Left renal pelvis (tissue), 4 donors: ENCODE data around the gene THY1. TPM values are rescaled to one million over a fixed set of nuclear protein-coding genes. Genes with fewer than 3 reads are reported as not detected.
"Not testable (repeated sequence)": the region's sequence is repeated elsewhere in the genome, so short reads cannot be mapped to it uniquely, and the experiment has no call there.

Source experiments
- DNase-seq, 4 donors: peaks; one replicate each; pipeline ENCODE4 v3.0.0-alpha.2; 2013; ENCODE audit warnings: low read depth in 4 of 4, low spot score in 3 of 4
- polyA plus RNA-seq, 4 donors: library from polyadenylated mRNA; unstranded; fragments of 120-200 nt; gene quantifications; one replicate each; pipeline ENCODE4 v1.2.1, GENCODE V29; 2013; ENCODE audit not compliant: insufficient read length in 4 of 4

THY1 gene
- 100 to 1,000 TPM in 1 of 4 donors, 10 to 100 TPM in 3; 79.8 to 137 (median 91.0) TPM for polyA plus RNA-seq

DNA sequence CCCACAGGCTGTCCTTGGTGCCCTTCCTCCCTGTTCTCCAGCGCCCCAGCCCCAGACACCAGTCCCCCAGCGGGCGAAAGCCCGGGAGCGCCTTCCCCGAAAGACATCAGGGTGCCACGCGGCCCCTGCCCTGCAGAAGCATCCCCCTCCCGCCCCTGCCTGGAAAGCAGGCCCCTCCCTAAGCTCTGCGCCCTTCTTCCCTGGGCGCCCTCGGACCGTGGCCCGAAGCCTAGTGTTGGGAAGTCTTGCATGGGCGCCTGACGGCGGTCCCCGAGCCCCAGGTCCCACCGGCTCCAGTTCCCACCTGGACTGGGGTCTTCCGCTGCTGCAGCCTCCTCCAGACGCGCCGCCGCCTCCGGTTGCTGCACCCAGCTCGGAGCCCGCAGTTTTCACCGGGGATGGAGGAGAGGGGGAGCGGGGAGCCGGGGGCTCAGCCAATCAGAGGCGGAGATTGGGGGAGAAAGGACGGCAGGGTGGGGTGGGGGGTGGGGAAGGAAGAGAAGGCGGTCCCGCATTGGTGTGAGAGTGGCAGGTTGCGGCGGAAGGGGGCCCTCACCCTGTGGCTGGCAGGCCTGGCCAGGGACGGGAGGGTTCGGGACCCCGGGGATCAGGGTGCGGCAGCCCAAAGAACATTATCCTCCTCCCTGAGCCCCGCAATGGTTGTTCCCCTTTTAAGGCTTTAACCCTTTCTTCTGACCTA lies at the start of gene THY1:
THY1 (minus strand) TSS at position 364 of the 700 bp plus-strand sequence. CDS start 2,267 bp downstream, outside the sequence.
- no peak for DNase-seq

DNA sequence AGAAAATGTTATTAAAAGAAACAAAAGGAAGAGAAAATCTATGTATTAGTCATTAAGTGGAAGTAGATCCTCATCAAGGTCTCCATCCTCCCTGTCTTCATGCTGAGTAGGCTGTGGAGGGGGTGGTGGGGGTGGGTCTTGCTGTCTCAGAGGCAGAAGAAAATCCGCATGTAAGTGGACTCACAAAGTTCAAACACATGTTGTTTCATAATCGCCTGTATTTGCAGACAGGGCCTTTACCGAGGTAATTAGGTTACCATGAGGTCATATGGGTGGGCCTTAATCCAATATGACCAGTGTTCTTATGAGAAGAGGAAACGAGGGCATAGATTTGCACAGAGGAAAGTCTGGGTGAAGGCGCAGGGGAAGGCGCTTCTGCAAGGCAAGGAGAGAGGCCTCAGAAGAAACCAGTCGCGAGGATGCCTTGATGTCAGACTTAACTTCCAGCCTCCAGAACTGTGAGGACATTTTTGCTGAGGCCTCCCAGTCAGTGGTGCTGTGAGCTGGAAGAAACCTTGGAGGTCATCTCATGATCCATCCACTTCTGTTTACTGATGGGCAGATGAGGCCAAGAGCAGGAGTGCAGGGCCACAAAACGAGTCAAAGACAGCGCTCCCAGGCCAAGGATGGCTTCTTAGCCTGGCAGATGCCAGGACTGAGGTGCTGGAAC lies 49.3 kb upstream of the THY1 start:
- no peak for DNase-seq

DNA sequence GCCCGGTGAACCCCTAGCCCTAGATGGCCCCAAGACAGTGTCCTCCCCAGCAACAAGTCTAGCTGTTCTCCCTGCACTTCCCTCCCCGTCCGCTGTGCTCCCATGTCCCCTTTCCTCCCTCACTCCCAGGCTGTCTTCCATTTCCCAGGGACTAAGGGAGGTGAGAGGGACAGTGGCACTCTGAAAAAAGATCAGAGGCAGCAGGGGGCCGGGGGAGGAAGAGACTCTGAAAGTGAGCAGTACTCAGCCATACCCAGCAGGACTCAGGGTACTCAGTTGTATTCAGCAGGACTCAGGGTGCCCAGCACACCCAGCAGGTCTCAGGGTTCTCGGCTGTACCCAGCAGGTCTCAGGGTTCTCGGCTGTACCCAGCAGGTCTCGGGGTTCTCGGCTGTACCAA lies 48.4 kb upstream of the THY1 start:
- no peak for DNase-seq

DNA sequence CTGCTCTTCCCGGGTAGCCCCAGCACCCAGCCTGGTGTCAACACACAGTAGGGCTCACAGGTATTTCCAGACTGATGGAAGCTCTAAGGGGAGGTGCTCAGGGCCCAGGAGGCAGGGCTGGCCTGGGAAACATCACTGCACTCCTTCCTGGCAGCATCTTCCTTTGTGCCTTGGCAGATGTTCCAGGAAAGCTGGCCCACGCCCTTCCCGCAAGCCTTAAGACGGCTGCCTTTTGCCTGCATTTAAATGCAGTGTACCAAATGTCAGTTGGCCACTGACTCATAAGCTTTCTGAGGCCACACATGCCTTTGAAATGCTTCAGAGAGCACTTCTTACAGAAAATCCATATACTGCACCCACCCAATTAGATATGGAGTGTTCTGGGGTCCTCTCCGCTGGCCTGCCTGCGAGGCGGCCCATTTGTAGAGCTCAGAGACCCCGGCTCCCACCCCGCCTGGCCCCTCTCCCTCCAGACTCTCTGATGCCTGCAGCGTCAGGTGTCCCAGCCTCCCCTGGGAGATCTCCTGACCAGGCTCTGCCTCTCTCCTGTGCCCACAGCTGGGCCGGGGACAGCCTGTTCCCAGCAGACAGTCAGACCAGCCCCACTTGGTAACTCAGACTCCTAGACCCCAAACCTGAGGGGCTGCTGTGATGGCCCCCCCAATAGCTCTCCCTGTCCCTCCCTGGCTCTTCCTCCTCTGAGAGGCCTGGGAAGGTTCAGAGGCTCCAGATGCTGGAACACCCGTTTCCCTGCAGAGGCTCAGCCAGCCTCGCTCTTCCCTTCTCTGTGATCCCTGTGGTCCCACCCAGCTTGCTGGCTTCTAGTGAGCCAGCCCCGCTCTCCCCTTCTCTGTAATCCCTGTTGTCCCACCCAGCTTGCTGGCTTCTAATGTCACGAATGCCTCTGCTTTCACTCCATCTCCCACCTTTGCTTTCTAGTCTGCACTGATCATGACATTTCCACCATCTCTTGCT lies 47.6 kb upstream of the THY1 start:
- DNase-seq, result no peak

DNA sequence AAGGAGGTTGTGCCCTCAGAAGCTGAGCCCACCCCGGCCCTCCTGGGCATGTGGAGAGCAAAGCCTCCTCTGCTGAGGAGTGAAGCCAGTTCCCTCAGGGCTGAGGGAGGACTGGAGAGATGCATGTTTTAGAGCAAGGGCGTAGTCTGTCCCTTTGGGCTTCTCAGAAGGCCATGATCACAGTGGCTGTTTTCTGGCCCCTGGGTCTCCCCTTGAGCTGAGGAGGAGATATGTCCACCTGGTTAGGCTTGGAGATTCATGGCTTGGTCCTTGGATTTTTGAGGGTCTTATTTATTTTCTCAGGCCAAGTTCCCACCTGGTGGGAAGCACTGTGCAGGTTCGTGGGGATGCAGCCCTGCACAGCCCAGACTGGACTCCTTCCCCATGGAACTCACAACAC lies 46.5 kb upstream of the THY1 start:
- DNase-seq, result no peak

DNA sequence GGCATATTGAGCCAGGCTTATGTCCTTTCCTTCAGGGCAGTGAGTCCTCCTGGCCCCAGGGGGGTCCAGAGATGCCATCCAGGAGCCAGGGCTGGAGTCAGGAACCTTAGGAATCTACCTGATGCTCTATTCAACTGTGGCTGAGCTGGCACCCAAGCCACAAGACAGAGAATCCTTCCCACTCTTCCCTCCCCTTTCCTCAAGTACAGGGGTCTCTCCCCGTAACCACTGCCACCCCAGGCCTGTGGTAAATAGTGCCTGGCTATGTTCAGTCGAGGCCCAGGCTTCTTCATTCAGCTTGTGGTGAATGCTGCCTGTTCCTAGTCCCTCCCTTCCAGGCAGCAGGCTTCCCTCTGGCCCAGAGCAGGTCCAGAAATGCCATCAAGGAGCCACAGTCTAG lies 45.5 kb upstream of the THY1 start:
- no peak for DNase-seq

DNA sequence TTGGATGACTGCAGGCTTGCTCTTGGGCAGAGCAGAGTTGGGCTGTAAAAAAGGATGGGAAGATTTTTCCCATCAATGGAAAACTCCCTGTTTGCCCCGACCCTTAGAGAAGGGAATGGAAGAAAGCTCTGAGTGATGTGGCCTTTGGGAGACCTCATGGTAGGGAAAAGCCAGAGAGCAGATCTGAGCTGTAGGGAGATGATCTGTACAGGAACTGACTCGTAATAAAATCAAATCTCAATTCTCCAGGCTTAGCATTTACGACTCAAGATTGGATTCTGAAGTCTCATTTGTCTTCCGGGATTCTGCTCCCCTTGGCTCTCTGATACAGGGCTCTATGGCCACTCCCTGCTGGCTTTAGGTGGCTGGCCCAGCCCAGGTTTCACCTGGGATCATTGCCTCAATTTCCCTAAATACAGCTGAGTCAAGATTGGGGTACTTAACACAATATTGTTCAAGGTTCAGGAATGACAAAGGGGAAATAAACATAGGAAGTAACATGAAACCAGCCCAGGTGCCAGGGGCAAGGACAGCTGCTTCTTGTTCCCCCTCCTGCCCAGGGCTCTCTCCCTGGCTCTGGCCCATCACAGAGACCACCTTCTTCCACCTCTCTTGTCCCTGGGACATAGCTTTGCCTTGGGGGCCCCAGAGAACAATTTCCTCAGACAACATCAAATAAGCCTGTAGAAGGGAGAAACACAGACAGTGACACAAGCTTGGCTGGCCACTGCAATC lies 38.4 kb upstream of the THY1 start:
- DNase-seq, result no peak

DNA sequence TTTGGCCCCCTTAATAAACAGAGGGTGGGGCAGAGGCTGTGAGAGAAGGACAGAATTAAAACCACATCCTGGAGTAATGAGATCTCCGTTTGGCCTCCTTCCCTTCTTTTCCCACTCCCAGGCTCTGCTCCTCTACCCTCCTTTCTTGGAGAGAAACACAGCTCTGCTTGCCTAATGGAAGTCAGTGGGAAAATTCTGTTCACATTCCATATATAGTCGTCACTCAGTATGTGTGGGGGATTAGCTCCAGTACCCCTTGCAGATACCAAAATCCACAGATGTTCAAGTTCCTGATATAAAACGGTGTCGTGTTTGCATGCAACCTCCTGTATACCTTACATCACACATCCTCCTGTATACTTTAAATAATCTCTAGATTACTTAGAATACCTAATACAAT lies 37.6 kb upstream of the THY1 start:
- DNase-seq, result no peak

DNA sequence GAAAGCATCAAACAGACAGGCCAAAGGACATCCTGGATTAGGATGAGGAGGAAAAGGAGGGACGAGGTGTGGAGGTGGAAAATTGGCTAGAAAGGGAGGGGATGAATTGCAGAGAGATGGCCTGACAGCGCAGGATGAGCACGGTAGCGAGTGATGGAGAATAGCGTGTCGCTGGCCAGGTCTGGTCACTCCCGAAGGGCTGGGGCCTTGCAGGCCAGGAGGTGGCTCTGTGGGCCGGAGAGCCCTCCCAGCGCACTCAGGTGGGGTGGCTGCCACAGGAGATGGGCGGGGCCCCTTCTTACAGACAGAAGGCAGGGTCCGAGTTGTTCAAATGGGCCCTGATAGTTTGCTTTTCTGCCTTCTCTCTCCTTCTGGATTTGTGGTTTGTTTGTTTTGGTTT lies 37.1 kb upstream of the THY1 start:
- DNase-seq, result no peak

DNA sequence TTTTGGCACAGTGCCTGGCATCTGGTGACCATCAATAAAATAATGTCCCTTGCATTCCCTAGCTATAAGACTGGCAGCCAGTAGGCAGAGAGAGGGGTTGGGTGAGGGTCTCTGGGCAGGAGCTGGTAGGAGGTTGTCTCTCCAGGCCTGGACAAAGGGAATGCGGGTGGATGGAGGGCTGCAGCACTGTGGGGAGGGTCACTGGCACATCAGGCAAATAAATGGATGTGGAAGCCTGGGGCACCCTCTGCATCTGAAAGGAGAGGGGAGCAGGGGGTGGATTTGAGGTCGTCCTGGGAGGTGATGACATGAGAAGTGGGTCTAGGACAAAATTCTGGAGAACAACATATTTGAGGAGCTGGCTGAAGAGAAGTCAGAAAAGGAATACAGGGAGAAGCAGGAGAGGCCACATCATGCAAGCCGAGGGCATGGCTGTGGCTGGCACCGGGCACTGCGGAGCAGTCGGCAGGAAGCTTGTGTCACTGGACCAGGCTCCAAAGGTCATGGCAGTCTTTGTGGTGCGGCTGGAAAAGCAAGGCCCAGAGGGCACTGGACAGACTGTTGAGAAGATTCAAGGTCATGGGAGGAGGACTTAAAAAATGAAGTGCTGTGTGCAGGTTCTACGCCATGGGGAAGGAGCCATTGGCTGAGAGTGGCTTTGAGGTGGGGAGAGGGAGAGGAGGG lies 36.5 kb upstream of the THY1 start:
- no peak for DNase-seq

DNA sequence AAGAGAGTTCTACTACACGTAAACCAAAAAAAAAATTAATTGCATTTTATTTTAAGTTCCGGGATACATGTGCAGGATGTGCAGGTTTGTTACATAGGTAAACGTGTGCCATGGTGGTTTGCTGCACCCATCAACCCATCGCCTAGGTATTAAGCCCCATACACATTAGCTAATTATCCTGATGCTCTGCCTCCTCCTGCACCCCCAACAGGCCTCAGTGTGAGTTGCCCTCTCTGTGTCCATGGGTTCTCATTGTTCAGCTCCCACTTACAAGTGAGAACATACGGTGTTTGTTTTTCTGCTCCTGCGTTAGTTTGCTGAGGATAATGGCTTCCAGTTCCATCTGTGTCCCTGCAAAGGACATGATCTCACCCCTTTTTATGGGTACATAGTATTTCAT lies 32.7 kb upstream of the THY1 start:
- DNase-seq, result not testable (repeated sequence)

DNA sequence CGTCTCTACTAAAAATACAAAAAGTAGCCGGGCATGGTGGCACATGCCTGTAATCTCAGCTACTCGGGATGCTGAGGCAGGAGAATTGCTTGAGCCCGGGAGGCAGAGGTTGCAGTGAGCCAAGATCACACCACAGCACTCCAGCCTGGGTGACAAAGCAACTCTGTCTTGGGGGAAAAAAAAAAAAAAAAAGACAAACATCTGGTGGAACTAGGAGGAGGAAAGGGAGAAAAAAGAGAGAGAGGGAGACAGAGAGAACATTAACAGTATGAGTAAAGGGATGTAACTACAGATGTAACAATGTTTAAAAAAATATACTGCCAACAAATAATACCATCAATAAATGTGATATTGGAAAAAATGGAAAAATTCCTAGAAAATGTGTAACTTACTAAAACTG lies 32.3 kb upstream of the THY1 start:
- DNase-seq, result not testable (repeated sequence)

DNA sequence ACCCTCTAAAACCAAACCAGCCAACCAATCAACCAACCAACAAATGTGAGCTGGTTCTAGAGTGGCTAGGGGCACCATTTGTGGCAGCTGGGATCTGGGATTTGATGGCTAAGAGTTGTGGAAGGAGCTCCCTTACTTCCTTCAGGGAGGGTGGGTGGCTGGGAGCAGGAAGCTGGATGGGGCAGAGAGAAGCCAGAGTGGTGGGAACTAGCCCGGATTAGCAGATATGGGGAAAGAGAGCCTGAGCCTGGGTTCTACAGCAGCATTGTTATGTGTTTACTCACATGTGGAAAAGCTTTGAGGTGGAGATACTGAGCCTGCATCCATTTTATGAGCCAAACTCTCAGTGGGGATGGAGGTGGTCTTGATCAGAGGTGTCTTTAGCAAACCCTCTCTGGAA lies 30.9 kb upstream of the THY1 start:
- DNase-seq, result no peak

DNA sequence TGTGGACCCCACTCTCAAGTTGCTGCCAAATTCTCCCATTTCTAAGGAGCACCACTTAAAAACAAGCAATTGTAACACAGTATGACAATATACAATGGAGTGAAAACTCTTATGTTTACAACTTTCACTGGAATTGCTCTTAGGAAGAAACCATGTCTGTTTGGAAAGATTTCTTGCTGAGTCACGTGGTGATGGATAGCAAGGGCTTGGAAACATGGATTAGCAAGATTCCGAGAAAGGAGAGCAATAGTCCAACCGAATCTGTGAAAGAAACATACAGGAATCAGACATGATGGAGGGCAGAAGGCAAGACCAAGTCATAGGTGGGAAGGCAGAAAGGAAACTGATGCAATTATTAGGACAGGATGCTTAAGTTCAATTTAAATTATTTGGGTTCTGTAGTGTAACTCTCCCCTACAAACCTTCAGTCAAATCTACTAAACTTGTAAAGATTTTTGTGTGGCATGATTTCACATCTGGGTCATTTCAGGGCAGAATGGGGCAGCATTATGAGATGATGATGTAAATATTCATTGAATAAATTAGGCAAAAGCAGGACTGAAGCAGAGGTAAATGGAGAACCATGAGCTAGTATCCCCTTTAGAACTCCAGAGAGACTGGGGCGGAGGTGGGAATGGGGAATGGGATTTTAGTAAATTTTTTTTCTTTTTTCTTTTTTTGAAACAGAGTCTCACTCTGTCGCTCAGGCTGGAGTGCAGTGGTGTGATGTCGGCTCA lies 27.8 kb upstream of the THY1 start:
- no peak for DNase-seq

DNA sequence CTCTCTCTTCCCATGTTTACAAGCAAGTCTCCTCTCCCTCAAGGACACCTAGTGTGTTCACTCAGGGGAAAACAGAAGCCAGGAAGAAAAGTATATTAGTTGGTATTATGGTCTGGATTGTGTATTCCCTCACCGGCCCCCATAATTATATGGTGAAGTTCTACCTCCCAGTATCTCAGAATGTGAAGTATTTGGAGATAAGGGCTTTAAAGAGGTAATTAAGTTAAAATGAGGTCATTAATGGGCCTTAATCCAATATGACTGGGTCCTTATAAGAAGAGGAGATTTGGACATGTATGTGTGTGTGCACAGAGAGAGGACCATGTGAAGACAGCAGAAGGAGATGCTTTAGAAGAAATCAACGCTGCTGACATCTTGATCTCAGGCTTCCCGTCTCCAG lies 26.5 kb upstream of the THY1 start:
- DNase-seq, result no peak

DNA sequence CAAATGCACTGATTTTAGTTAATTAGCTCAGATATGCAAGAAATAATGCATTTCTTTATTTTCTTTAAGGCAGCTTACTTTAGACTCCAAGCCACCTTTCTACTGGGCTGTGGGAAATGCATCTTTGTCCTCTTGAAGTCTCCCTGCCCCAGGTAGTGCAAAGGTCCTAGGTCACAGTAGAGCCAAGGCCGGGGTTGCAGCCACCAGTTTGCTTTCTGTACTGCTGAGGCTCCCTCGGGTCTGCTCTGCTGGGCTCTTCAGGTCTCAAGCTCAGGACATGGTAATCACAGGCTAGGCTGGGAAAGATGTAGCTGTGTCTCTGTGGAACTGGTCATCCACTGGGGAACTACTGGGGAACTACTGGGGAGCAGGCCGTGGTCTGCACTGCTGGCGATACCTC lies 25.4 kb upstream of the THY1 start:
- DNase-seq, result no peak

DNA sequence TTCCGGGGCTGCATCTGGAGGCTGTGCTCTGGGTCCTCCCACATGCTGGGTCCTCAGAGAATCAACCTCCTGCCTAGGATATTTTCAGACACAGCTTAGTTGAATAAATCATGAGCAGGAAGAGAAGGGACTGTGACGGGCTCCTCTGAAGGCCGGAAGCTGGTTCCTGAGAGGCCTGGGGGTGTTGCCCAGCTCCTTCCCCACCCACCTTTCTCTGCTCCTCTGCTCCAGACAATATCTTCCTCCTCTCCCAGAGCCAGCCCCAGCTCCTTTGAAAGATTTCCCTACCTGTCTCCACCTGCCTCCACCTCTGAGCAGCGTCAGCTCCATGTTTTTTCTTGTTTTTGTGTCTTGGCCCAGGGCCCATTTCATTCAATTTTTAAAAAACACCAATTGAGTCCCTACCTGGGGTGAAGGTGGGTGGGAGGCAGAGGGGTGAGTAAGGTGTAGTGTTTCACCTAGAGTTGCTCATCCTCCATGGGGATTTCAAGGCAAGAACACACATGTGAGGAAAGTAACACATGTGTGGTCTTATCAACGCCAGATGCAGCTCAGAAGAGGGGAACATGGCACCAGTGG lies 24.8 kb upstream of the THY1 start:
- DNase-seq, result no peak

DNA sequence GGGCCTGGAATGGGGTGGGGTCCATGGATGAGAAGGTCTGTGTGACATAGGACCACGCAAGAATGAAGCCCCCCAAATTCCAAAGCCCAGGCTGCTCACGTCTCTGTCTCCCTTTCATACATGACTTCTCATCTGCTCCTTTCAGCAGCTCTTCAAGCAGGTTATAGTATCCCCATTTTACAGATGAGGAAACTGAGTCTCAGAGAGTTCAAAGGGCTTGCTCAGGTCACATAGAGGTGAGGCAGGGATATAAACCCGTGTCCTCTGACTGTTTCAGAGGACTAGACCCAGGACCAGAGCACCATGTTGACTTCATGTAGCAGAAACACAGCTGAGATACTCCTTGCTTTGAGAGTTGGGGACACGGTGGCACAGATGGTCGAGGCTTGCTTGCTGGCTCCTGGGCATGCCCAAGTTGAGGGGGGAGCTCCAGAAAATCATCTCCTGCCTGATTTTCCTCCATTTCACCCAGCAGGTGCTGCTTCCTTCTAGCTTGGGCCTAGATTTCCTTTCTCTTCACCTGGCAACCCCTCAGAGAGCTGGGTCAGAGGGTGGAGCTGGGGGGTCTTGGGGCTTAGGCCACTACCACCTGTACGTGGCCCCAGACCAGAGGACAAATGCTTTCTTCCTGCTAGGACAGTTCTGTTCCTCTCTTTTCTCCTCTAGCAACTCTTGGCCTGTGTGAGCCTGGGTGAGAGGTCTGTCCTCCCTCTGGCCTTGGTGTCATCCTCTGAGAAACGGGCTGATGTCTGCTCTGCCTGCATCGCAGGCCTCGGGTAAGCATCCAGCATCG lies 24.1 kb upstream of the THY1 start:
- no peak for DNase-seq
